GM15510 (cell line): ENCODE results near the gene HSDL1.

ENCODE experiments used
- POLR2A ChIP-seq: IDR thresholded peaks from 3 replicates; pipeline ENCODE4 v1.6.1; 2011; ENCODE audit warnings: borderline replicate concordance; ENCODE audit not compliant: insufficient read length; ENCODE audit errors: extremely low read depth

HSDL1 gene

DNA sequence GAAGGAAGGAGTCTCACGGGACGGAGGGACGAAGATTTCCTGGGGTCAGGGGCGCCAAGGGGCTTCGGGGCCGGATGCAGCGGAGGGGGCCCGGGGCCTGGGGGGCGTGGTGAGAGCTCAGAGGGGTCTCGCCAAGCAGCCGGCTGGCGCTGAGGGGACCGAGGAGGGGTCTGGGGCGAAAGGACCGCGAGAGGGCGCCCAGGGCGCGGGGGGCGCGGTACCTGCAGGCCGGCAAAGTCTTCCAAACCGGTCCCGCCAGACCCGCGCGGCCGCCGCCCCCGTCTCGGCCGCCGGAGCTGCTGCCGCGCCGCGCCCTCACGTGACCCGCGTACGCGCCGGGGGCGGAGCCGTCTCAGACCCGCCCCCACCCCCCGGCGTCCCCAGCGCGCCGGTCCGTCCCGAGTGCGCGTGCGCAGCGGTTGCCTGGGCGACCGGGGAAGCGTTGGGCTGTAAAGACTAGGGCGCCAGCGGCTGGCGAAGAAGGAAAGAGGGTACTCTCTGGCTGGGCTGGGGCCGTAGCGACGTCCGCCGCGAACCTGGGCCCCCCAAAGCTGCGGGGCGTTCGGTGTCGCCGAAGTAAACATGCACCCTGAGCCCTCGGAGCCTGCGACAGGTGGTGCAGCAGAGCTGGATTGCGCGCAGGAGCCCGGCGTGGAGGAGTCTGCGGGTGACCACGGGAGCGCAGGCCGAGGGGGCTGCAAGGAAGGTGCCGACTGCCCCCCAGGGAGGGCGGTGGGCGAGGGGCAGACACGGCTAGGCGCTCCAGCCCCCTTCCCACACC is at the start of gene HSDL1, which contains the start of gene DNAAF1:
HSDL1 (minus strand) TSS at position 319 of the 781 bp plus-strand sequence. CDS start 13,856 bp downstream, outside the sequence.
DNAAF1 (plus strand) TSS at position 450 of the 781 bp plus-strand sequence; CDS start at position 583, 133 bp downstream.
- TF ChIP-seq POLR2A = peak; percentile 70

GRCh38 chr16:84194018-84194417 is 49.0 kb upstream of the HSDL1 start:
- TF ChIP-seq POLR2A = no peak

- no peak for TF ChIP-seq POLR2A
Observed at GRCh38 chr16:84193480-84193879, 48.5 kb upstream of the HSDL1 start.

GRCh38 chr16:84191466-84191865 is 46.5 kb upstream of the HSDL1 start:
- TF ChIP-seq POLR2A = no peak

- TF ChIP-seq POLR2A = no peak
Observed at GRCh38 chr16:84190731-84191388, 45.9 kb upstream of the HSDL1 start, which contains the start of gene ADAD2. Gene ADAD2 (plus strand): TSS chr16:84191157. CDS start chr16:84191231, 74 bp downstream.

- TF ChIP-seq POLR2A = peak; percentile 80
Observed at GRCh38 chr16:84186685-84187437, 41.9 kb upstream of the HSDL1 start, which contains the start of gene TAF1C. Gene TAF1C (minus strand): TSS chr16:84187057. CDS start chr16:84184988, 2,069 bp downstream.

DNA sequence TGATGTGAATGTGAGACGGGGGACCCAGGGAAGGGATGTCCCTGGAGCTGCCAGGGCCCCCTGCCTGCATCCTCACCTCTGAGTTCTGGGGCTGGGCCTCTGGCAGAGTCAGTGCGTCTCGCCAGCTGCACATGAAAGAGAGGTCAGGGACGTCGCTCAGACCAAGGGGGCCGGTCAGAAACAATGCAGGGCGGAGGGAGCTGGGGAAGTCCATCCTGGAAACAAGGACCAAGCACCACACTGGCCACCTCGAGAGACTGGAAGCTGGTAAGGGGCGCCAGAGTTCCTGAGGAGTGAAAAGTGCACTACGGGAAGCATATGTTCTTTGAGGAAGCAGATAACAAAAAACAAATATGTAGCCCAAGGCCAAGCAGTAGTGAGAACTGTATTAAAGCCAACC is 39.8 kb upstream of the HSDL1 start:
- TF ChIP-seq POLR2A = no peak

- no peak for TF ChIP-seq POLR2A
Observed at GRCh38 chr16:84183911-84184591, 39.1 kb upstream of the HSDL1 start.

DNA sequence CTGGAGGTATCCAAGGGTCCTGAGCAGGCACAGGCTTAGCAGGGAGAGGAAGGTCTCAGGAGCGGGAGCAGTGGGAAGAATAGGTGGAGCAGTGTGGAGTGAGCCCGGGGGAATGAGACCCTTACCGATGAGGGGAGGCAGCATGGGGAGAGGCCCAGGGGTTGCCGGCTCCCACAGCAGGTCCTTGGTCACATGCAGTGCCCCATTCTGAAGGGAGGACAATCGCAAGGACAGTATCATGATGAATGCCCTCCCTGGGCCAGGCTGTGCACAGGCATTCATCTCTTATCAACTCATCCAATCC is 38.5 kb upstream of the HSDL1 start:
- TF ChIP-seq POLR2A = no peak

DNA sequence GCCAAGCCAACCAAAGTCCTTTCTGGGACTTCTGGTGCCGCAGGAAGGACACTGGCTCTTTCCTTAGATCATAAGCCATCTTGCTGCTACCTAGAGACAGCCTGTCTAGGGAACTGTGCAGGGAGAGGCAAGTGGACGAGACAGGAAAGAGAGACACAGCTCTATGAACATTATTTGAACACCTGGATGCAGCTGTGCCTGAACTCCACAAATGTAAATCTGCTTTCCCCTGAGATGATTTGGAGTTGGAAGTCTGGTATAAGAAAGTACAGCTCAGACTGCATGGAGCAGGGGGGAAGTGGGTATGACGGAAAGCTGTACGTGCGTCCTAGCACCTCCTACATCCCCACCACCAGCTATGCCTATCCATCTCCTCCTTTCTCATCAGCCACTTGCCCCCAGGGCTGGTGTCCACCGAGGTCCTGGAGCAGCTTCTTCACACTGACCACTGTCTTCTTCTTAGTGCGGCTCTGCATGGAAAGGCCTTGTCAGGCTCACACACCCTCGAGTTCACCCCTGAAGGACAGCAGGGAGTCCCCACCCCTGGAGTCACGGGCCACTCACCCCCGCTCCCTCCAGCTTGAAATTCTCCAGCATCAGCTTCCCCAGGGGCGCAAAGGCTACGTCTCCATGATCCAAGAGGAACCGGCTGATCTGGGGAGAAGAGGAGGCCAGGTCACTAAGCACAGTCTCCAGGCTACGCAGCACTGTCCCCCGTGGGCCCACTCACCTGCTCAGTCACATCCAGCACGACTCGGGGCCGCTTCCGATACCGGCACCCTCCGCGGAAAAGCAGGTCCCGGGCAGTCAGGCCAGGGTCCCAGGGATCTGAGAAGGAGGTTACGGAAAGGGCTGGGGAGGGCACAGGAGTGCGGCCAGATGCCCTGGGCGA is 37.9 kb upstream of the HSDL1 start:
- TF ChIP-seq POLR2A = no peak

- TF ChIP-seq POLR2A = no peak
Observed at GRCh38 chr16:84182104-84182503, 37.1 kb upstream of the HSDL1 start.

GRCh38 chr16:84181144-84181915 is 36.4 kb upstream of the HSDL1 start:
- TF ChIP-seq POLR2A = no peak
